Vagina (tissue), 2 donors: Measurements from ENCODE around the gene ZNRF2.

ENCODE experiments used
- CTCF ChIP-seq, 3 experiments: fragments of 450-650 bp in 2 of 3; fragments of 200-600 bp in 1 of 3; sonication (generic) in 1 of 3; IDR thresholded peaks; one replicate each; pipeline ENCODE4 v1.5.1; 2017 to 2019; ENCODE audit warnings: antibody characterized with exemption in 3 of 3, mild to moderate bottlenecking in 2 of 3, moderate library complexity in 2 of 3
- POLR2A ChIP-seq, 2 donors: fragments of 450-650 bp; IDR thresholded peaks; one replicate each; pipeline ENCODE4 v1.6.1; 2017; ENCODE audit warnings: antibody characterized with exemption in 2 of 2, mild to moderate bottlenecking in 2 of 2, moderate library complexity in 2 of 2

GRCh38 chr7:30351724-30352123 lies 67.3 kb downstream of the ZNRF2 start:
- no peak for TF ChIP-seq POLR2A (IDR thresholded peaks at IDR 0.05)
- TF ChIP-seq CTCF (IDR thresholded peaks at IDR 0.05) = no peak
